GM19025 (cell line): ENCODE measurements around the gene SHROOM2.

ENCODE experiments used
- ATAC-seq: cut with Tn5 transposase; IDR thresholded peaks from one replicate; pipeline ENCODE4 v1.9.1; 2021; ENCODE audit warnings: mild to moderate bottlenecking, low read depth, moderate library complexity; ENCODE audit not compliant: unreplicated experiment

SHROOM2 gene

DNA sequence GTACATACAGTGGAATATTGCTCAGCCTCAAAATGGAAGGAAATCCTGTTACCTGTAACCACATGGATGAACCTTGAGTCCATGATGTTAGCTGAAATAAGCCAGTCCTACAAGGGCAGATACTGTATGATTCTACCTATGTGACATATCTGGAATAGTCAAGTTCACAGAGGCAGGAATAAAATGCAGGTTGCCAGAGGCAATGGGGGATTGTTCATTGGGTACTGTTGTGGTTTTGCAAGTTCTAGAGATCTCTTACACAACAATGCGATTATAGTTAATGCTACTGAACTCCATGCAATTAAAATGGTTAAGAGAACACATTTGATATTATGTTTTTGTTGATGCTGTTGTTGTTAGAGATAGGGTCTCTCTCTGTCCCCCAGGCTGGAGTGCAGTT is 74.6 kb downstream of the SHROOM2 start:
- ATAC-seq, result no peak

GRCh38 chrX:9861711-9862110 is 75.5 kb downstream of the SHROOM2 start:
- ATAC-seq, result no peak

DNA sequence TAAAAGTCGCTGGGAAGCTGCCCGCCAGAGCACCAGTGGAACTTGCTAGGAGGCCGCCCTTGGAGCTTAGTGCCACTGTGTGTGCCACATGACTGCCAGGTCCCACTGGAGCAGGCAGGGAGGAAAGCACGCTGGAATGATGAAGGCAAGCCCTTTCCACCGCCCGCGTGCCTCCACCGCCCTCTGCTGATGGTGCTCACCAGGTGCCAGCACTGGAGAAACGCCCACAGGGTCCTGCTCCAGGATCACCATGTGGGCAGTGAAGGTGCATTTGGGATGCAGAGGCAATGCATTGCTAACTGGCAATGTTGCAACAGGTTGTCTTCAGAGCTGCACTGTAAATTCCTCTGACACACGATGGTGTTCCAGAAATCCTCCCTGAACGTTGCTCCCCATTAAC is 76.3 kb downstream of the SHROOM2 start:
- no peak for ATAC-seq

GRCh38 chrX:9862953-9863352 is 76.7 kb downstream of the SHROOM2 start:
- no peak for ATAC-seq

GRCh38 chrX:9864011-9864410 is 77.8 kb downstream of the SHROOM2 start:
- no peak for ATAC-seq

DNA sequence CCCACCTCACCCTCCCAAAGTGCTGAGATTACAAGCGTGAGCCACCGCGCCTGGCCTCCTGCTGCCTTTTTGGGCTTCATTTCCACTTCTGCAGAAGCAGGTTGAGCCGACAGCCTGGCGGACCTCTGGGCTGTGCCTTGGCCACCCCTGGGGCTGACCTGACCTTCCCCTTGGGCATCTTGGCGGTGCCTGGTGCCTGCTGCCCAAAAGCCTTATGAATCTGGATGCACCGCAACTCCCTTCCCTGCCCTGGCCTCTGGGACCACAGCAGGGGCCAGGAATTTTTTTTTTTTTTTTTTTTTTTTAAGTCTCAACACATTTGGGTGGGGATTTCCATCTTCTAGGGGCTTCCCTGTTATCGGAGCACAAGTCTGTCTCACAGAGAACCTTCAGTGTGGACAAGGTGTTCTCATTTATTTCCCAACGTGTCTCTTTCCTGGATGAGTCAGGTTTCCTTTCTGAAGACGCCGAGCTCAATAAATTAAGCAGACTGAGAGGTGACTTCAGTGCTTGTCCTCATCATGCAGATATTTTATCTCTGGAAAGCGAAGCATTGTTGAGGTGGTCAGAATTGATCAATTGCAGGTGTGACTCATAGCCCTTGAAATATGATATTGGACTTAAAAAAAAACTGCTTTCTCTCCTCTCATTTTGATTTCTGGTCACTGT is 79.7 kb downstream of the SHROOM2 start:
- ATAC-seq, result no peak

DNA sequence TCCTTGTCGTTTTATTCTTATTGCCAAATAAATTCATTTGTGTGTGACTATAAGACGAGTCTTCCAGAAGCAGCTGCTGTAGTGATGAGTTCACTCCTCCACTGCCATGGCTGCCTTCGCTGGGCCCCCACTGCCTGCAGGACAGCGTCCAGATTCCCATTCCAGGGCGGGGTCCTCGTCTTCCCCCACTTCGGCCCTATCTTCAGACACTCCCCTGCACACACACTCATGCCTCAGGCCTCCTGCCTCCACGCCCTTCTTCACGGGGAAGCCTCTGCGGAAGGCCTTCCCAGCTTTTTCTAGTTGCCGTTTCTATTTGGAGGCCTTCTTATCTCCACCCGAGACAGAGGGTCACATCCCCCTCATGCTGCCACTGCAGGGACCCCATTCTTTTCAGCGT is 80.4 kb downstream of the SHROOM2 start:
- ATAC-seq, result no peak

DNA sequence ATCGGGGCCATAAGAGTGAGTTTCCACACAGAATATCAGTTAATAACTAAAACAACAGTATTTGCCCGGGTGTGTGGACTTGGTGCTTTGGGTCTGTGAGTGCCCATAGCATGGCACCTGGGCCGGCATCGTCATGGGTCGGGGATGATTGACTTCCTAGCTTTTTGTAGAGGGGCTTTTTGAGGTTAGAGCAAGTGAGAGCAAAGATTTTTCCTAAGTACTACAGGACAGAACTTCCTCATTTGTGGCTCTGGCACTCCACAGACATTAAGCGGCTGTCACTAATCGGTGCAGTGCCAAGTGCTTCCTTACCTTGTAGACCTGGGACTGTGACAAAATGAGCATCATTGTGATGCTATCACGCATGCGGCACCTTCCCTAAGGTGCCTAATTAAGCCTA is 81.0 kb downstream of the SHROOM2 start:
- no peak for ATAC-seq

DNA sequence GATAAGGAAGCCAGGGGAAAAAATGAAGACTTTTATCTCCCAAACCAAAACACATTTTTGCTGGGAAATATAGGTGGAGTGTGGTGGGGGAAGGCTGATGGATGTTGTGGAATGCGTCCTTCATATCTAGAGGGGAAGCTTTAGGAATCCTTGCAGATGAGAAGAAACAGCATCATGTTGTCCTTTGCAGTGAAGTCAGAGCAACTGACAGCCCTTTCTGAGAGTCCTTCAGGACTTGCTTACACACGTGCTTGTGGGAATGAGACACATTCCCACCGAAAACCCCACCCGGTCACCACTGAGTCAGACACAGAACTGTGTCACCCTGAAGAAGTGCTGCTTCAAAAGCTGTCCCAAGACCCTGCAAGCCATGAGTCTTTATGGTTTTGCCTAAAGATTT is 81.5 kb downstream of the SHROOM2 start:
- ATAC-seq, result no peak

GRCh38 chrX:9871701-9872268 is 85.6 kb downstream of the SHROOM2 start:
- no peak for ATAC-seq

DNA sequence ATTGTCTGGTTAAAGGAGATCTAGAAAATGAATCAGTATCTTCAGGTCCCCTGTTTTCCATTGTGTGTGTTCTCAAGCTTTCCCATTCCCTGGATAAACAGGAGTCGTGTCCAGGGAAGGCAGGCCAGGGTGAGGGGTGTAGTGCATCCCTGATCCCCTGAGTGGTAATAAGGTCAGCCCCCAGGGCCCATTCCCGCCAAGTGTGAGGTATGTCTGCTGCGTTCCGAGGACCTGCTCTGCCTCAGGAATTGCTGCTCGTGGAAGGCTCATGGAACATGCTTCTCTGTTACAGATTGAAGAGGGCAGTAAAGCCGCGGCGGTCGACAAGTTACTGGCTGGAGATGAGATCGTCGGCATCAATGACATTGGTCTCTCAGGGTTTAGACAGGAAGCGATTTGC is 87.1 kb downstream of the SHROOM2 start:
- no peak for ATAC-seq

- peak; percentile 61 for ATAC-seq
Observed at GRCh38 chrX:9873952-9874351, 87.7 kb downstream of the SHROOM2 start.

- ATAC-seq, result no peak
Observed at GRCh38 chrX:9874483-9874882, 88.3 kb downstream of the SHROOM2 start.

DNA sequence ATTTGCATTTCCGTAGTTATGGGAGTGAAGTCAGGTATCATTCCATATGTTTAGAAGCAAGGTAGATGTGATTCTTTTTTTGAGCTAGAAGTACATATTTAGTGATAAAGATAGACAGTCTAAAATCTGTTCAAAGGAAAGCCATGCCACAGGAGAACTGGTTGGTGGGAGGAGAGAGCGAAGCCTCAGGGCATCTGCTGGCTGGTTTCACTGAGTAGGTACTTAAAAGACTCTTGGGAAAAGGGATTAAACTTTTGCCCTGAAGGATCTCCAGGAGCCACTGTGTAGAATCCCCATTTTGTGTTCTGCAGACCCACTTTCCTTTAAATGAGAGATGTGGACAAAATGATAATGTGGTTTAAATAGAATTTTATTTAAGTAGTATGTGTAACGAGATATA is 89.6 kb downstream of the SHROOM2 start:
- no peak for ATAC-seq

- ATAC-seq, result no peak
Observed at GRCh38 chrX:9876201-9876600, 90.0 kb downstream of the SHROOM2 start.

DNA sequence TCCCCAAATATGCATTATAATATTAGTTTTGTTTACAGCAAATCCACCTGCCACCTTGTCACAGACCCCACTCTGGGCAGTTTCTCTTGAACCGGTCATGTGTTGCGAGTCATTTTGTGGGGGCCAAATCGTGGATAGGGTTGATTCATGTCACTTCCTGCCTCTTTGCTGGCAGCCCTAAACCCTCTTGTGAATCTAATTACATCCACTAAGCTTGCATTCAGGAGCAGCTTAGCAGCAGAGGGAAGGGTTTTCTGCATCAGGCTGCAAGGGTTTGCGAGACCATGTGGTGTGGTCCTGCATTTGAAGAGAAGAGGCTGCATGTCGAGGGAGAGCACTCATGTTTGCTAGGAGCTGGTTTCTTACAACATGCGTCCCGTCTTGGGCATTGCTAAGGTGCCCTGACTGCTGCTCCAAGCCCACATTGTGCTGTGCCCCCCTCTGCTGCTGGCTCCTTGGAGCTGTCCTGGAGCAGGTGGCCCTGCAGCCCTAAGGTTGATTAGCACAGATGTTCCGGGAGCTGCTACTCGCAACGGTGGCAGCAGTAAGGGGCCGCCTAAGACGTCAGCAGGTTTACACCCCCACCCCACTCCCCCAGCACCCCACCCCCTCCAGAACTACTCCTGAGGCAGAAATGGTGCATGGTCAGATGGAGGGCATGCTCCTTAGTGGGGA is 92.1 kb downstream of the SHROOM2 start:
- no peak for ATAC-seq

GRCh38 chrX:9880237-9880636 is 94.0 kb downstream of the SHROOM2 start:
- no peak for ATAC-seq

GRCh38 chrX:9880870-9881269 is 94.6 kb downstream of the SHROOM2 start:
- ATAC-seq, result no peak

DNA sequence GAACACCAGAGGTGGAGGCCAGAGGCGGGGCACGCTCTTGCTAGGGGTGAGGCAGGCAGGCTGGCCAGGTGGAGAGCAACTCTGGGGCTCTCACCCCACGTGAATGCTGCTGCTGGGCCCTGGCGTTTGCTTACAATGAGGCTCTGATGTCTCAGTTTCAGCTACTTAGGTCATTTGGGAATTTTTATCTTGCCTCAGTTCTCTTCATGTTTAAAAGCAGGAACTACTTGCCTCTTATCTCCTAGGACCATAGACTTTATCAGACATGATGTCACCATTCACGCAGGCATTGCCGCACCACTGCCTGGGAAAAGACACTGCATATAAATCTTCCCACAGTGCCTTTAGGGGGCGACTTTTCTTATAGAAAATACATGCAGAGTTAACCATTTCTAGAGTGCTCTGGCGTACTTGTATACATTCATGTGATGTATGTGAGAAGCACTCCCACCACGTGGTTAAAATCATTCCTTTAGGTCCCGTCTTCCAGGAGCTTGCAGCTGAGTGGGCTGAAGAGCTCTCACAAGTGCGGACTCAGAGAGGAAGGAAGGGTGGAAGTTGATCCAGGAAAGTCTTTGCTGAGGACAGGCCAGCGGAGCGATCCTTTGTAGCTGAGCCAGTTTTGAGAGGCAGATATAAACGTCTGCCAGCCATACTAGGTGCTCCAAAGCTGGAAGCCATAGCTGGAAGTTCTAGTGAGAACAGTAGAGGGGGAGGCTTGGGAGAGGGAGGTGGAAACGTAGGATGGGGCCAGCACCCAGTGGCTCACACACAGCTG is 96.6 kb downstream of the SHROOM2 start:
- ATAC-seq, result no peak

- ATAC-seq, result no peak
Observed at GRCh38 chrX:9884031-9884779, 98.0 kb downstream of the SHROOM2 start.

- ATAC-seq, result no peak
Observed at GRCh38 chrX:9885150-9885549, 98.9 kb downstream of the SHROOM2 start.
